HL-60 (cell line): ENCODE measurements around the gene TJP2.

ENCODE experiments used
- CTCF ChIP-seq: IDR thresholded peaks from one replicate; pipeline ENCODE4 v1.5.1; 2011; ENCODE audit warnings: low read length, control low read depth, inconsistent platforms; ENCODE audit not compliant: insufficient read depth
- SPI1 ChIP-seq: IDR thresholded peaks from 2 replicates; pipeline ENCODE4 v1.6.1; 2012; ENCODE audit warnings: low read depth, mild to moderate bottlenecking, borderline replicate concordance

- TF ChIP-seq CTCF (no peak), SPI1 (no peak)
These were observed 33.8 kb upstream of the TJP2 start for GRCh38 chr9:69140123-69140735.
